HL-60 (cell line): ENCODE results near the gene NFE2L2.
"Not testable (repeated sequence)": the region's sequence is repeated elsewhere in the genome, so short reads cannot be mapped to it uniquely, and the experiment has no call there.

Source experiments
- DNase-seq, 2 experiments: peaks; one replicate each; pipeline ENCODE4 v3.0.0-alpha.2; 2010 to 2020; ENCODE audit warnings: low read depth in 1 of 2, low spot score in 1 of 2
- H3K27ac ChIP-seq: fragments of 250-450 bp; sonication (Bioruptor Pico); replicated peaks from 2 replicates; pipeline ENCODE4 v1.5.1; 2020; ENCODE audit warnings: mild to moderate bottlenecking, moderate library complexity
- H3K27me3 ChIP-seq: fragments of 250-450 bp; sonication (Bioruptor Pico); 2 replicates; pipeline ENCODE4 v1.5.1; 2021; ENCODE audit warnings: mild to moderate bottlenecking, moderate library complexity; ENCODE audit not compliant: insufficient read depth, poor library complexity, severe bottlenecking
- H3K4me3 ChIP-seq: replicated peaks from 2 replicates; pipeline ENCODE4 v1.5.1; 2011; ENCODE audit warnings: mild to moderate bottlenecking, control low read depth, low read length; ENCODE audit not compliant: insufficient read depth
- GABPA ChIP-seq: IDR thresholded peaks from 2 replicates; pipeline ENCODE4 v1.6.1; 2012; ENCODE audit warnings: low read depth
- POLR2AphosphoS5 ChIP-seq: IDR thresholded peaks from 2 replicates; pipeline ENCODE4 v1.6.1; 2012; ENCODE audit warnings: low read depth
- SPI1 ChIP-seq: IDR thresholded peaks from 2 replicates; pipeline ENCODE4 v1.6.1; 2012; ENCODE audit warnings: low read depth, mild to moderate bottlenecking, borderline replicate concordance
- TF ChIP-seq, protein P1 (sequence below): IDR thresholded peaks from one replicate; pipeline ENCODE4 v1.5.1; 2011; ENCODE audit warnings: low read length, control low read depth, inconsistent platforms; ENCODE audit not compliant: insufficient read depth
- TF ChIP-seq, protein P2 (sequence below): IDR thresholded peaks from 2 replicates; pipeline ENCODE4 v1.6.1; 2012; ENCODE audit warnings: low read depth; ENCODE audit not compliant: insufficient replicate concordance

The NFE2L2 gene

DNA sequence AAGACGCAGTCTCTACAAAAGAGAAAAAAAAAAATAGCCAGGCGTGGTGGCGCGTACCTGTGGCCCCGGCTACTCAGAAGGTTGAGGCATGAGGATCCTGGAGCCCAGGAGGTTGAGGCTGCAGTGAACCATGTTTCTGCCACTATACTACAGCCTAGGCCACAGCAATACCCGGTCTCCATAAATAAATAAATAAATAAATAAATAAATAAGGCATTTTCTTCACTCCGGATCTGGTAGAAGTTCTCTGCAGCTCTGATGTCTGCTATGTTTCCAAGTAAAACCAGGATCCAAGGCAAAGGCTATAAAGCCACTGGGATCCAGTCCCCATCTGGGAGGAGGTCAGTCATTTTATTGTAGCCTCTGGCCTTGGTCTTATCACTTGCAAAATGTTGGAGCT, 15.5 kb downstream of the NFE2L2 start:
- Histone ChIP-seq H3K27ac (no peak overlapping the region), H3K27me3 (no peaks in the 10 kb centered on the region), H3K4me3 (no peak overlapping the region)
- TF ChIP-seq SPI1 (no peak), GABPA (no peak), POLR2AphosphoS5 (no peak)
- TF ChIP-seq, protein P1, sequence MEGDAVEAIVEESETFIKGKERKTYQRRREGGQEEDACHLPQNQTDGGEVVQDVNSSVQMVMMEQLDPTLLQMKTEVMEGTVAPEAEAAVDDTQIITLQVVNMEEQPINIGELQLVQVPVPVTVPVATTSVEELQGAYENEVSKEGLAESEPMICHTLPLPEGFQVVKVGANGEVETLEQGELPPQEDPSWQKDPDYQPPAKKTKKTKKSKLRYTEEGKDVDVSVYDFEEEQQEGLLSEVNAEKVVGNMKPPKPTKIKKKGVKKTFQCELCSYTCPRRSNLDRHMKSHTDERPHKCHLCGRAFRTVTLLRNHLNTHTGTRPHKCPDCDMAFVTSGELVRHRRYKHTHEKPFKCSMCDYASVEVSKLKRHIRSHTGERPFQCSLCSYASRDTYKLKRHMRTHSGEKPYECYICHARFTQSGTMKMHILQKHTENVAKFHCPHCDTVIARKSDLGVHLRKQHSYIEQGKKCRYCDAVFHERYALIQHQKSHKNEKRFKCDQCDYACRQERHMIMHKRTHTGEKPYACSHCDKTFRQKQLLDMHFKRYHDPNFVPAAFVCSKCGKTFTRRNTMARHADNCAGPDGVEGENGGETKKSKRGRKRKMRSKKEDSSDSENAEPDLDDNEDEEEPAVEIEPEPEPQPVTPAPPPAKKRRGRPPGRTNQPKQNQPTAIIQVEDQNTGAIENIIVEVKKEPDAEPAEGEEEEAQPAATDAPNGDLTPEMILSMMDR: no peak
- TF ChIP-seq, protein P2, sequence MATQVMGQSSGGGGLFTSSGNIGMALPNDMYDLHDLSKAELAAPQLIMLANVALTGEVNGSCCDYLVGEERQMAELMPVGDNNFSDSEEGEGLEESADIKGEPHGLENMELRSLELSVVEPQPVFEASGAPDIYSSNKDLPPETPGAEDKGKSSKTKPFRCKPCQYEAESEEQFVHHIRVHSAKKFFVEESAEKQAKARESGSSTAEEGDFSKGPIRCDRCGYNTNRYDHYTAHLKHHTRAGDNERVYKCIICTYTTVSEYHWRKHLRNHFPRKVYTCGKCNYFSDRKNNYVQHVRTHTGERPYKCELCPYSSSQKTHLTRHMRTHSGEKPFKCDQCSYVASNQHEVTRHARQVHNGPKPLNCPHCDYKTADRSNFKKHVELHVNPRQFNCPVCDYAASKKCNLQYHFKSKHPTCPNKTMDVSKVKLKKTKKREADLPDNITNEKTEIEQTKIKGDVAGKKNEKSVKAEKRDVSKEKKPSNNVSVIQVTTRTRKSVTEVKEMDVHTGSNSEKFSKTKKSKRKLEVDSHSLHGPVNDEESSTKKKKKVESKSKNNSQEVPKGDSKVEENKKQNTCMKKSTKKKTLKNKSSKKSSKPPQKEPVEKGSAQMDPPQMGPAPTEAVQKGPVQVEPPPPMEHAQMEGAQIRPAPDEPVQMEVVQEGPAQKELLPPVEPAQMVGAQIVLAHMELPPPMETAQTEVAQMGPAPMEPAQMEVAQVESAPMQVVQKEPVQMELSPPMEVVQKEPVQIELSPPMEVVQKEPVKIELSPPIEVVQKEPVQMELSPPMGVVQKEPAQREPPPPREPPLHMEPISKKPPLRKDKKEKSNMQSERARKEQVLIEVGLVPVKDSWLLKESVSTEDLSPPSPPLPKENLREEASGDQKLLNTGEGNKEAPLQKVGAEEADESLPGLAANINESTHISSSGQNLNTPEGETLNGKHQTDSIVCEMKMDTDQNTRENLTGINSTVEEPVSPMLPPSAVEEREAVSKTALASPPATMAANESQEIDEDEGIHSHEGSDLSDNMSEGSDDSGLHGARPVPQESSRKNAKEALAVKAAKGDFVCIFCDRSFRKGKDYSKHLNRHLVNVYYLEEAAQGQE: no peak
- no peak for DNase-seq

DNA sequence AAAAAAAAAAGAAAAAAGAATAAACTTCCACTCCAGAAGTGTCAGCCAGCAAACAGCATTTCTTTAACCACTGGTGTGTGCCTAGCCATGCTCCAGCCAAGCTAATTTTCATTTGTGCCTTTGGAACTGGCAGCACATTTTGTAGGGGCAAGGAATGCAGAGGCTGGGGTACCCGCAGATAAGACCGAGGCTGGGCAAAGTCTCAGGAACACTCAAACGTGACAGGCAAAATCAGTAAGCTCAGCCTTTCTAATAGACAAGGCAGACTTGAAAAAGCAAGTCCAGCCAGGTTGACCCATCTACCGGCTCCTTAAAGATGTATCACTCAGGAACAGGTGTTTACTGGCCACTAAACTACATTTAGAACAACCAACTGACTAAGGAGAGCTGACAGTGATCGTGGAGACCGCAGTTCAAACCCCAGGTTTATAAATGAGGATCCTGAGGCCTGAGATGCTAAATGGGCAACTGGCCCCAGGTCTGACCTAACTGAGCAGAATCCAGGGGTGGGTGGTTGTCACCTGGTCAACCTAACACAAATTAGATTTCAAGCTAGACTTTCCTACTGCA, 16.7 kb downstream of the NFE2L2 start:
- no peak for DNase-seq
- Histone ChIP-seq H3K27ac (no peak overlapping the region), H3K27me3 (no peaks in the 10 kb centered on the region), H3K4me3 (no peak overlapping the region)
- TF ChIP-seq, protein P2: no peak
- TF ChIP-seq GABPA: no peak
- TF ChIP-seq POLR2AphosphoS5: no peak
- TF ChIP-seq, protein P1: no peak
- no peak for TF ChIP-seq SPI1

DNA sequence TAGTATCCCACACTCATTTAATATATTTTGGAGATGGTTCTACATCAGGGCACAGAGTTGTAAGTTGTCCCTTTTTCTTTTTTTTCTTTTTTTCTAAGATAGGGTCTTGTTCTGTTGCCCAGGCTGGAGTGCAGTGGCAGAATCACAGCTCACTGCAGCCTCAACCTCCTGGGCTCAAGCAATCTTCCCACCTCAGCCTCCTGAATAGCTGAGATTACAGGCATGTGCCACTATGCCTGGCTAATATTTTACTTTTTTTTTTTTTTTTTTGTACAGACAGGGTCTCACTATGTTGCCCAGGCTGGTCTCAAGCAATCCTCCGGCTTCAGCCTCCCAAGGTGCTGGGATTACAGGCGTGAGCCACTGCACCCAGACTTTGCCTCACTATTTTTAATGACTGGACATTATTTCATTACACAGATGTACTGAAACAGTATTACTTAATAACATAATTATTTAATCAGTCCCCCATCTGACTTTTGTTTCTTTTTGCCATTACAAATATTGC, 17.9 kb downstream of the NFE2L2 start:
- H3K4me3 ChIP-seq, H3K27me3 ChIP-seq, H3K27ac ChIP-seq: not testable (repeated sequence)

DNA sequence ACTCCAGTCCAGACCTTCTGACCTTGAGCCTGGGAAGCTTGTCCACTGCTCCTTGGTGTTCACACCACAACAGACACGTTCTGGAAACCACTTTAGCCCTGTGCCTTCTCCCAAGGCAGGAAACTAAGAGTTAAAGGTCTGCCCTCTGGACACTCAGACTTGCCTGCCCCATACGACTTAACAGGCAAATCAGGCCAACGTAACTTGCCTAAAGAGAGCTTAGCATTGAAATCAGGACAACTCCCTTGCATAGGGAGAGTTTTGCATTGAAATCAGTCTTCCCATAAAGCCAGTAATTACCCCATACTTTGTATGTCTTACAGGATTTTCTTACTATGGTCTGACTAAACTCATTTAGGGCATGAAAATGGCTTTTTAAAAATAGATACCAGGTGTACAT, 18.5 kb downstream of the NFE2L2 start:
- TF ChIP-seq POLR2AphosphoS5 (no peak), GABPA (no peak)
- TF ChIP-seq, protein P2: no peak
- H3K27me3 ChIP-seq: no peaks in the 10 kb centered on the region
- DNase-seq: no peak
- no peak overlapping the region for H3K4me3 ChIP-seq
- no peak overlapping the region; the same call in 1 of the 2 replicates for H3K27ac ChIP-seq

More for the DNA sequence above, 17.9 kb downstream of the NFE2L2 start:
- not testable (repeated sequence) for DNase-seq
